Measurements from ENCODE around the gene ZNF654. TPM values are rescaled to one million over a fixed set of nuclear protein-coding genes. Genes with fewer than 3 reads are reported as not detected.

The ZNF654 gene
- total and polyA plus RNA-seq, 2 donors (not counting 1 experiment from before 2014, with no cell fraction given): 4.0 to 19.5 TPM

DNA sequence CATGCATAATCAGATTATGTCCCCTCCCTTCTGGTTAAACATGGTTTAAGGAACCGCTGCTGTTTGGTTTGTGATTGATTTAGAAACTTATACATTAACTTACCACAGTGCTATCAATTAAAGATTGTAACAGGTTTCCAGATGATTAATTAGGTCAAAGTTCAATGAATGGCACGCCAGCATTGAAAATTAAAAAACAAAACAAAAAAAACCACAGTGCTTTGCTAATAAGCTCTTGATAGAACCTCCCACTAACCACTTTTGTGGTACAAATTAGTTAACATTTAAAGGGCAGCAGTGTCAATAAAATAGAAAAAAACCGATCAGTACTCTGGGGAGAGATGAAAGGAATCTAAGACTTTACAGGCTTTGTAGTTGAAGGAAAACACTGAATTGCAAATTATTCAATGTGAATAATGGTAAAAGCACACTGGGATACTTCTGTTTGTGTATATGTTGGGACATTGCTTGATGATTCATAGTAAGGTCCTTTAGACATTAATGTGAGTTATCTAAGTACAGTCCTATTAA is 83.1 kb downstream of the ZNF654 start:
- H3K36me3 ChIP-seq (replicated peaks in 1 of 2; ENCODE audit: control extremely low read depth in 1 of 2, control insufficient read depth in 1 of 2, extremely low read depth in 1 of 2, insufficient read depth in 2 of 2, low read length in 1 of 2): peaks cover 6 to 30% of the 10 kb centered on the region in 2 experiments
- H3K4me3 ChIP-seq (ENCODE audit: control extremely low read depth in 1 of 5, extremely low read depth in 1 of 5, insufficient read depth in 1 of 5, low read depth in 2 of 5, low read length in 4 of 5): no peak overlapping the region
- no peak overlapping the region for H2AFZ ChIP-seq (ENCODE audit: insufficient read depth, low read depth, low read length, poor library complexity, severe bottlenecking)
- no peaks in the 10 kb centered on the region for H3K27me3 Mint-ChIP-seq
- H3K4me1 ChIP-seq (ENCODE audit: control insufficient read depth in 2 of 2, insufficient read depth in 2 of 2, low read length in 2 of 2): no peaks in the 10 kb centered on the region
- TF ChIP-seq, protein P1, sequence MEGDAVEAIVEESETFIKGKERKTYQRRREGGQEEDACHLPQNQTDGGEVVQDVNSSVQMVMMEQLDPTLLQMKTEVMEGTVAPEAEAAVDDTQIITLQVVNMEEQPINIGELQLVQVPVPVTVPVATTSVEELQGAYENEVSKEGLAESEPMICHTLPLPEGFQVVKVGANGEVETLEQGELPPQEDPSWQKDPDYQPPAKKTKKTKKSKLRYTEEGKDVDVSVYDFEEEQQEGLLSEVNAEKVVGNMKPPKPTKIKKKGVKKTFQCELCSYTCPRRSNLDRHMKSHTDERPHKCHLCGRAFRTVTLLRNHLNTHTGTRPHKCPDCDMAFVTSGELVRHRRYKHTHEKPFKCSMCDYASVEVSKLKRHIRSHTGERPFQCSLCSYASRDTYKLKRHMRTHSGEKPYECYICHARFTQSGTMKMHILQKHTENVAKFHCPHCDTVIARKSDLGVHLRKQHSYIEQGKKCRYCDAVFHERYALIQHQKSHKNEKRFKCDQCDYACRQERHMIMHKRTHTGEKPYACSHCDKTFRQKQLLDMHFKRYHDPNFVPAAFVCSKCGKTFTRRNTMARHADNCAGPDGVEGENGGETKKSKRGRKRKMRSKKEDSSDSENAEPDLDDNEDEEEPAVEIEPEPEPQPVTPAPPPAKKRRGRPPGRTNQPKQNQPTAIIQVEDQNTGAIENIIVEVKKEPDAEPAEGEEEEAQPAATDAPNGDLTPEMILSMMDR (IDR thresholded peaks at IDR 0.05): no peak
- no peak for TF ChIP-seq EZH2 (IDR thresholded peaks at IDR 0.05; ENCODE audit: borderline replicate concordance, insufficient read depth, low read depth, low read length, poor library complexity, severe bottlenecking)
- H3K27ac ChIP-seq (ENCODE audit: low read length in 2 of 2): no peak overlapping the region
- no peaks in the 10 kb centered on the region for H3K27me3 ChIP-seq (replicated peaks in 1 of 4; ENCODE audit: control extremely low read depth in 1 of 4, control insufficient read depth in 3 of 4, insufficient read depth in 4 of 4, low read length in 3 of 4)
- H3K27ac Mint-ChIP-seq: no peak overlapping the region
- intact Hi-C loops (cut with micrococcal nuclease): no loop called here
- H3K9me3 Mint-ChIP-seq (ENCODE audit: insufficient read depth): no peaks in the 10 kb centered on the region
- no peak overlapping the region for H3K9ac ChIP-seq (ENCODE audit: low read length)
- no peaks in the 10 kb centered on the region for H3K4me1 Mint-ChIP-seq
- 100% methylated on average over 1 of the region's 3 CpGs for WGBS (ENCODE audit: insufficient coverage)
- no peak overlapping the region for H3K4me2 ChIP-seq (replicated peaks; ENCODE audit: low read depth, low read length, poor library complexity, severe bottlenecking)
- ChIA-PET CTCF (no interaction called here), POLR2A (no interaction called here)
- no peaks in the 10 kb centered on the region for H4K20me1 ChIP-seq (ENCODE audit: control insufficient read depth, insufficient read depth, low read length, poor library complexity, severe bottlenecking)
- no peak for ATAC-seq (ENCODE audit: low read depth)
- H3K9me3 ChIP-seq (ENCODE audit: control extremely low read depth in 1 of 3, control insufficient read depth in 2 of 3, insufficient read depth in 1 of 3, low read length in 2 of 3): no peaks in the 10 kb centered on the region
- no peaks in the 10 kb centered on the region for H3K79me2 ChIP-seq (ENCODE audit: control insufficient read depth, insufficient read depth, low read length)
- no peak overlapping the region for H3K4me3 Mint-ChIP-seq
- DNase-seq: no peak

DNA sequence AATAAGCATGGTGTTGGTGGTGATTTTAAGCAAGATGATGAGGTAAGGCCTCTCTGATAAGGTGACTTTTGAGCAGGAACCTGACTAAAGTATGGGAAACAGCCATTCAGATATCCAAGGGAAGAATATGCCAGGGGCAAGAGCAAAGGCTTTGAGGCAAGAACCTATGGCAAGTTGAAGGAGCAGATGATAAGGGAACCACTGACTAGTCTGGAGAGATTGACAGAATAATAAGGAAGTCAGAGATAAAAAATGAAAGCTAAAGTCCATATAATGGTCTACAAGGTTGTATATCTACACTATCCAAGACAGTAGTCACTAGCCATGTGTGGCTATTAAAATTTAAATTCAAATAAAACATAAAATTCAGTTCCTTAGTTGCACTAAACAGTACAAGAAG is 88.2 kb downstream of the ZNF654 start:
- intact Hi-C loops (cut with micrococcal nuclease): loop anchor here (5.0 kb wide), 1 partner anchor 35 kb away; no protein-coding TSS in a partner anchor
- Histone ChIP-seq H3K9ac (ENCODE audit: low read length) (no peak overlapping the region), H3K27me3 (replicated peaks in 1 of 4; ENCODE audit: control extremely low read depth in 1 of 4, control insufficient read depth in 3 of 4, insufficient read depth in 4 of 4, low read length in 3 of 4) (no peaks in the 10 kb centered on the region), H4K20me1 (ENCODE audit: control insufficient read depth, insufficient read depth, low read length, poor library complexity, severe bottlenecking) (no peaks in the 10 kb centered on the region), H3K4me1 (ENCODE audit: control insufficient read depth in 2 of 2, insufficient read depth in 2 of 2, low read length in 2 of 2) (peaks cover 14 to 21% of the 10 kb centered on the region in 2 donors), H3K4me3 (ENCODE audit: control extremely low read depth in 1 of 5, extremely low read depth in 1 of 5, insufficient read depth in 1 of 5, low read depth in 2 of 5, low read length in 4 of 5) (no peak overlapping the region), H3K79me2 (ENCODE audit: control insufficient read depth, insufficient read depth, low read length) (peaks cover 24% of the 10 kb centered on the region), H3K27ac (ENCODE audit: low read length in 2 of 2) (no peak overlapping the region), H3K36me3 (replicated peaks in 1 of 2; ENCODE audit: control extremely low read depth in 1 of 2, control insufficient read depth in 1 of 2, extremely low read depth in 1 of 2, insufficient read depth in 2 of 2, low read length in 1 of 2) (no peaks in the 10 kb centered on the region), H2AFZ (ENCODE audit: insufficient read depth, low read depth, low read length, poor library complexity, severe bottlenecking) (no peak overlapping the region), H3K4me2 (replicated peaks; ENCODE audit: low read depth, low read length, poor library complexity, severe bottlenecking) (no peak overlapping the region), H3K9me3 (ENCODE audit: control extremely low read depth in 1 of 3, control insufficient read depth in 2 of 3, insufficient read depth in 1 of 3, low read length in 2 of 3) (no peaks in the 10 kb centered on the region)
- H3K4me3 Mint-ChIP-seq: peak overlapping the region; percentile 17
- ATAC-seq (ENCODE audit: low read depth) (no peak), DNase-seq (no peak)
- no peaks in the 10 kb centered on the region for H3K9me3 Mint-ChIP-seq (ENCODE audit: insufficient read depth)
- CTCF ChIA-PET: no interaction called here
- TF ChIP-seq, protein P1 (IDR thresholded peaks at IDR 0.05): no peak
- no peak for TF ChIP-seq EZH2 (IDR thresholded peaks at IDR 0.05; ENCODE audit: borderline replicate concordance, insufficient read depth, low read depth, low read length, poor library complexity, severe bottlenecking)
- H3K27me3 Mint-ChIP-seq: no peaks in the 10 kb centered on the region
- peaks cover 22% of the 10 kb centered on the region for H3K4me1 Mint-ChIP-seq
- POLR2A ChIA-PET: no interaction called here
- H3K27ac Mint-ChIP-seq: no peak overlapping the region
